HG03342 (cell line): ENCODE results near the gene BICDL2.

ENCODE experiments used
- ATAC-seq: cut with Tn5 transposase; IDR thresholded peaks from one replicate; pipeline ENCODE4 v1.9.1; 2021; ENCODE audit warnings: mild to moderate bottlenecking, moderate library complexity; ENCODE audit not compliant: unreplicated experiment

The BICDL2 gene

DNA sequence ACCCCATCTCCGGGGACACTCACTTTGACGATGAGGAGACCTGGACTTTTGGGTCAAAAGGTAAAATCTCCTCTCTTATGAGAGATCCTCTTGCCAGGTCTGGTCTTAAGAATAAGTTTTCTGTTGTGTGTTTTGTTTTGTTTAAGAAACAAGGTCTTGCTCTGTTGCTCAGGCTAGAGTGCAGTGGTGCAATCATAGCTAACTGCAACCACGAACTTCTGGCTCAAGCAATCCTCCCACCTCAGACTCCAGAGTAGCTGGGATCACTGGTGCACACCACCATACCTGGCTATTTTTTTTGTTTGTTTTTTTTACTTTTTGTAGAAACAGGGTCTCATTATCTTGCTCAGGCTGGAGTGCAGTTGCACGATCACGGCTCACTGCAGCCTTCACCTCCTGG, 13.7 kb upstream of the BICDL2 start:
- ATAC-seq: no peak

DNA sequence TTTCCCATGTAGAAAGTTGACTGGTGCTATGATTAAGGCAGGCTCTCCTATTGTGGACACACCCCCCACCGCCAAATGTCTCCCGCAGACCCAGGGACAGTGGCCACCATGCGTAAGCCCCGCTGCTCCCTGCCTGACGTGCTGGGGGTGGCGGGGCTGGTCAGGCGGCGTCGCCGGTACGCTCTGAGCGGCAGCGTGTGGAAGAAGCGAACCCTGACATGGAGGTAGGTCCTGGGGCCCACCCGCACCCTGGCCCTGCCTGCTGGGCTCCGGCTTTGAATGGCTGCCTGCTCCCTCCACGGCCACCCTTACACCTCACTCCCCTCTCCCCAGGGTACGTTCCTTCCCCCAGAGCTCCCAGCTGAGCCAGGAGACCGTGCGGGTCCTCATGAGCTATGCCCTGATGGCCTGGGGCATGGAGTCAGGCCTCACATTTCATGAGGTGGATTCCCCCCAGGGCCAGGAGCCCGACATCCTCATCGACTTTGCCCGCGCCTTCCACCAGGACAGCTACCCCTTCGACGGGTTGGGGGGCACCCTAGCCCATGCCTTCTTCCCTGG, 13.3 kb upstream of the BICDL2 start:
- no peak for ATAC-seq

DNA sequence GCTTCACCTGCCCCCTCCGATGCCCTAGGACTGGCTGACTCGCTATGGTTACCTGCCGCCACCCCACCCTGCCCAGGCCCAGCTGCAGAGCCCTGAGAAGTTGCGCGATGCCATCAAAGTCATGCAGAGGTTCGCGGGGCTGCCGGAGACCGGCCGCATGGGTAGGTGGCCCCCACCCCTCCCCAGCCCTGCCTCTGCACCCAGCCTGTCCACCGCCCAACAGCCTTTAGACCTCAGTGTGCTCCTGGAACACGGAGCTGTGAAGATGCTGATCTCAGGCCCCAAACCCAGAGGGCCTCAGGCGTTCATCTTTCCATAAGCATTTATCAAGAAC, 10.6 kb upstream of the BICDL2 start:
- ATAC-seq: no peak

GRCh38 chr16:3046641-3047386, 10.1 kb upstream of the BICDL2 start:
- ATAC-seq: no peak

GRCh38 chr16:3045758-3046640, 9.3 kb upstream of the BICDL2 start, which contains the start of gene MMP25:
Gene MMP25 (plus strand): TSS chr16:3046561. CDS start chr16:3046918, 357 bp downstream.
- no peak for ATAC-seq

- ATAC-seq: no peak
These were observed 8.0 kb upstream of the BICDL2 start for GRCh38 chr16:3044708-3045107.

DNA sequence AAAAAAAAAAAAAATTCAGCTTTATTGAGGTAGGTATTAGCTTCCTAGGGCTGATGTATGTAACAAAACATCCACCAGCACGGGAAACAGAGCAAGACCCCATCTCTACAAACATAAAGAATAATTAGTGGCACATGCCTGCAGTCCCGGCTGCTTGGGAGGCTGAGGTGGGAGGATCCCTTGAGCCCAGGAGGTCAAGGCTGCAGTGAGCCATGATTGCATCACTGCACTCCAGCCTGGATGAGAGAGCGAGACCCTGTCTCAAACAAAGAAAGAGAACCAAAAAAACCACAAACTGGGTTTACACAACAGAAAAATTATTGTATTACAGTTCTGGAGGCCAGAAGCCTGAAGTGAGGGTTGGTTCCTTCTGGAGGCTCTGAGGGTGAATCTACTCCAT, 5.6 kb upstream of the BICDL2 start:
- no peak for ATAC-seq

DNA sequence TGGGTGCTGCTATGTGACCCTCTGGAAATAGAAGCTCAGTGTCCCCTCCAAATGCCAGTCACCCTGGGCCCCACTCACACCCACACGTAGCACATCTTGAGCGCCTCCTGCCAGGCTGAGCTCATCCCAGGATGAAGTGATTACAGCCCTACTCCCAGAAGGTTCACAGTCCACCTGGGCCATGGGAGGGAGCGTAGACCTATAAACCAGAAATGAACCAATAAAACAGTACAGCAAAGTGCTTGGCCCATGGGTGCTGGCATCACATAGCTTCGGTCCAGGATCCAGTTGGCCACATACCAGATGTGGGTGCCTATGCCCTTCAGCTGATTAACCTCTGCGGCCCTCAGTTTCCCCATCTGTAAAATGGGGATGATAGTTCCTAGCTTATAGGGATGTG, 2.2 kb upstream of the BICDL2 start:
- ATAC-seq: no peak

DNA sequence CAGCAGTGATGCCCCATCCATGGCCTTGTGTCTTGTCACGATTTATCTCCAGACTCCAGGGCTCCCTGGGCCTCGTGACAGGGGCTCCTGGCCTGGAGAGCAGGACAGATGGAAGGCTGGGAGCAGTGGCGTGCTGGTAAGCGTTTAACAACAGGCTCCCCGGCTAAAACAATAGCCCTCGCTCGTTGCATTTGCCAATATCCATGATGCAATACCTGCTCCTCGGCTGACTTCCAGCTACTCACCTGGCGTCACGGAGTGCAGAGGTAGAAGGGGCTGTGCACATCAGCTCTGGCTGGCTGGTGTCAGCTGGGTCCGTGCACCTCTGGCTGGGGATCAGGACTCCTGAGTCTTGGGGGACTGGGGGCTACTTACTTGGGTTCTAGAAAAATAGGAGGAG, 1.5 kb upstream of the BICDL2 start:
- no peak for ATAC-seq

- no peak for ATAC-seq
These were observed 595 bp downstream of the BICDL2 start for GRCh38 chr16:3035972-3036725.

DNA sequence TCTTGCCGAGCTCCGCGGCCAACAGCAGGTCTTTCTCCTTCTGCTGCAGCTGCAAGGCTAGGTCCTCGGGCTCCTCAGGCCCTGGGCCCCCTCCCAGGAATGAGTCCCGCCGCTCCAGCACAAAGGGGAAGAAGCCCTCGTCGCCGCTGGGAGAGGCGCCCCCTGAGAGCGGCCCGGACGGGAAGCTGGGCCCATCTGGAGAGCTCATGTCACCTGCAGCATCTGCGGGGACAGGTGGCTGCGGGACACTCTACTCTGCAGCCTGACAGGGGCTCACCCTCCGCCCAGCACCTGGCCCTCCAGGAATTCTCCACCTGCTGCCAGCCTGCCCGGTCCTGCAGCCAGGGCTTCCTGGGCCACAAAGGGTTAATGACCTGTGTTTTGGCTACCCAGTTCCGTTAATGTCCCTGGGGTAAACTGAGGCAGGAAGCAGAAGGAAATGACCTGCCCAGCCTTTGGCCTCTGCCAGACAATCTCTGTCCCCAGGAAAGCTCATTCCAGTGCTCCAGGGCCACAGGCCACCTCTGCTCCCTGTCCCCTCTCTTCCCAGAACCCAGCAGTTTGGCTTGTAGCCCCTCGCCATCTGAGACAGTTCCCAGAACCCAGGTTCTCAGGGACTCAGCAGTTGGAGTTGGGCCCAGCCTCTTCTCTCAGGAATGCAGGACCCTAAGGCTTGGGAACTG, 1.3 kb downstream of the BICDL2 start:
- no peak for ATAC-seq

- no peak for ATAC-seq
These were observed 4.1 kb downstream of the BICDL2 start for GRCh38 chr16:3032624-3033023.

GRCh38 chr16:3030222-3031212, 6.2 kb downstream of the BICDL2 start:
- no peak for ATAC-seq

GRCh38 chr16:3029491-3030221, 7.1 kb downstream of the BICDL2 start:
- ATAC-seq: no peak

GRCh38 chr16:3028716-3029319, 7.9 kb downstream of the BICDL2 start:
- ATAC-seq: no peak

GRCh38 chr16:3027983-3028715, 8.6 kb downstream of the BICDL2 start:
- no peak for ATAC-seq

GRCh38 chr16:3027489-3027795, 9.3 kb downstream of the BICDL2 start:
- no peak for ATAC-seq
